HG03139 (cell line): ENCODE measurements around the gene PMEL.
"Not testable (repeated sequence)": the region's sequence is repeated elsewhere in the genome, so short reads cannot be mapped to it uniquely, and the experiment has no call there.

Experiments
- ATAC-seq: cut with Tn5 transposase; IDR thresholded peaks from one replicate; pipeline ENCODE4 v1.9.1; 2021; ENCODE audit not compliant: unreplicated experiment

Gene PMEL

DNA sequence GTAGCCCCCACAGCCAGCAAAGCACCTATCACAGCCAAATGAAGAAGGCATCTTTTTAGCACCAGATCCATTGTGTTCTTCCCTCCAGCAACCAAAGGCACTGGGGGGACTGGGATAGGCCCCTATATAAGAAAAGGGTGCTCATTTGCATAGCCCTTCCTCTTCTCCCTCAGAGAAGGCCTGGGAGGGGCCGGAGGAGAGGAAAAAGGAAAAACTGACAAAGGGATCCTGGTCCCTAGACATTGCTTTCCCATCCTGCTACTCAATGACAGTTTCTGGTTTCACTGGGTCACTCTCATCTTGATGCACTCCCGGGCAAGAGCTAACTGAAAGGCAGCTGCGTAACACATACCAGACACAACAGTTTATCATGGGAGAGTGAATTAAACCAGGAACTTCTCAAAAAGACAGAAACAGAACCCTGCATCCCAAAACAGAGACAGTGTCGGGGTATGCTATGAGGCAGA is at the start of gene PMEL:
Gene PMEL (minus strand): TSS at position 102 of the 467 bp plus-strand sequence. CDS start 31 bp downstream, at position 71.
- no peak for ATAC-seq

DNA sequence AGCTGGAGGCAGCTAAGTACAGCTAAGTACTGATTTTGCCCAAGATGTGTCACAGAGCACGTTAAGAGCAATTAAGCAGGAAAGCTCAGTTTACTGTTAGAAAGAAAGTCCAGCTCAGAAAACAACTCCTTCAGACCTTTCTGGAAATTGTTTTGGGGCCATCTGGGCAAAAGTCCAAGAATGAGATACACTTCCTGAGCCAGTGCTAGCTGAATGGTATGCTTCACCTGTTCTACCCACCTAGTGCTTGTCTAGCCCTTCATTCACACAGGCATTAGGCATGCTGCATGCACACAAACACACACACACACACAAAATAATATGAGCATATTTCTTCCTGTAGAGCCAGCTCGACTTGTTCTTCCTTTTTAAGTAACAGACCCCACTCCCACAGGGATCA is 48.4 kb upstream of the PMEL start:
- no peak for ATAC-seq

DNA sequence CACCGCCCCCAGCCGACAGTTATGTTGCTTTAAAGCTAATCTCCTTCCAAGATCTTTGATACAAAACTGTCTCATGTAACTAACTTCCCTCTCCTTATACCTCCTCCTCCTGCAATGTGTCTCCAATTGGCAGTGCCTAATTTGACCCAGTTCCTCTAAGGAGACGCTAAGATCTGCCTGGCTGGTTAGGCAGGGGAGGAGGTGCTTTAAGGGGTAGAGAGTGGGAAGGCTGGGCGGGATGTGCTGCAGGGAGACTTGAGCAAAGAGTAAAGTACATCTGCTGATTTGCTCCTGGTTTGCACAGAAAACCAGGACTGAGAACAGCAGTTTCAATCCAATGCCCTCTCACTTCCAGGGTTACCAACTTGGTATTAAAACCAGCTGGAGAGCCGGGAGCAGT is 47.6 kb upstream of the PMEL start:
- no peak for ATAC-seq

DNA sequence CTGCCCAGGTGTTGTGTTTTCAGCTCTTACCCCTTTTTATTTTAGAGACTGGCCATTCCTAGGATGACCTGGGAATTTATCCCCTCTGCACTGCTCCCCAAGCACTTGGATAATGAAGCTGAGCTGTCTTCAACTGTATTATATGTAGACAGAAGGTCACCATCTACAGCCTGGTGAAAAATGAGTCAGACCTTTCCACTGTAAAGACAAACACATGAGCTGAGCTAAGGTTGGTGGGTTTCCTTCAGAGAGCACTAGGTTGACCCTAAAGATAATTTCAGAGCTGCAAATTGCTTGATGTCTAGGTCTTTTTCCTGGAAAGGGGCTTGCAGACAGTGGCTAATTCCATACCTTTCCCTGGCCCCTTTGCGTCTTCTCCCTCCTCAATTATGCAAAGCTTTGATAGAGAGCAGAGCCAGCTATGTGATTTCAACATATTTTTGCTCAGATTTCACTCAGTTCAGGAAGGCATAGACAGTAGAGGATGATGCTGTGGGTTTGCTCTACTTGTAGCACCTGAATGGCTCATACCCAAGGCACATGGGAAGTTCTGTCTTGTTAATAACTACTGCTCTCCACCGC is 45.8 kb upstream of the PMEL start:
- no peak for ATAC-seq

DNA sequence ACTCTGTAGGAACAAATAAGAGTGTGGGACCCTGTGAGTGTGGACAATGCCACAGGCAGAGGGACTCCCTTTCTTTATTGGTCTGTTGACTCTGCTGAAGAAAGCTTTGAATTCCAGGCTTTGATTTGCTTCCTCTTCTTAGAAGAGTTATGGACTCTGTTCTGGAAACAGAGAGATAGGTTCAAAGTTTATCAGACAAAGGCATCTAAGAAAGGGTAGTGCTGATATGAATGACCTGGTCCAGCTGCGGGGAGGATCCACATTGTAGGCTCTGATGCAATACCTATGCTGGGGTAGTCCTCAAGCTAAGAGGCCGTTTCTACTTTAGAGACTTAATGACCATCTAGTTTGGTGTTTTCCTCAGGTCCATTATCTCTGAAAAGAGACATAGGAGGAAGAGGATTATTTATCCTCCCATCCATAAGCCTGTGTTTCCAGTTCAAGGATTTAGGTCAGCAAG is 44.3 kb upstream of the PMEL start:
- ATAC-seq = no peak

DNA sequence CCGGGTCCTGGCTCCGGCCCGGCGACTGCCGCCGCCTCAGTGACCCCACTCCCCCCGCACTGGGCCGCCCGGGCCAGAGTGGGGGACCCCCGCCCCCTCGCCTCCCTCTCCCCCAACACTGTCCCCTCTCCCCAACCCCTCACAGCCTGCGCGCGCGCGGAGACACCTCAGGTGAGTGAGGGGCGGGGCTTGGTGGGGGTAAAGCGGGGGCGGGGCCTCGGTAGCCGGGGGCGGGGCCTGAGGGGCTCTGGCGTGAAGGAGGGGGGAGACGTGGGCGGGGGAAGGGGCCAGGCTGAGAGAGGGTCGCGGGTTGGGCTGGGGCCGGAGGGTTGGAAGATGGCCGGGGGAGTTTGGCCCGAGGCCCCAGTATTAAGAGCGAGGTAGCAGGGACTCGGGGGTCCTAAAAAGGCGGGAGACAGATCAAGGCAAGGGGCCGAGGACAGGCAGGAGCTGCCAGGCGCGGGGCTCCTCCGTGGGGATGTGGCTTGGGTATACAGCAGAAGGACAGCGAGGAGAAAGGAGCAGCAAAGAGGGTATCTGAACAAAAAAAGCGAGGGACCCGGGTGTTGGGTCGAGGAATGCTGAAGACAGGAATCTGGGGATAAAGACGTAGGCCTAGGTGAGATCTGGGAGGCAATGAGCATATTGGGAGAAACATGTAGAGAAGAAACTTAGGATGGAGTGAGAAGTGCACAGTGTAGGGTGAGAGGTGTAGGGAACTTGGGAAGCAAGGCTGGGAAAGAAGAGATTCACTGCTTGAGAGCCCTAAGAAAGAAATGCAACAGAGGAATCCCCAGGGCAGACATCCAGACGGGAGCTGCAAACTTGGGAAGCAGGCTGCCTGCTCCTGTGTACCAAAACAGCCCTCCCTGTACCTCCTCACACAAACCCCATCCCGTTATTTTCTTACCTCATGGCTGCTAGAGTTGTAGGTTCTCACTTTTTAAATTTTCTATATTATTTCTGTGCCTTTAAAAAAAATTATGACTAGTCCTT is 42.0 kb upstream of the PMEL start:
- ATAC-seq = peak; percentile 40

DNA sequence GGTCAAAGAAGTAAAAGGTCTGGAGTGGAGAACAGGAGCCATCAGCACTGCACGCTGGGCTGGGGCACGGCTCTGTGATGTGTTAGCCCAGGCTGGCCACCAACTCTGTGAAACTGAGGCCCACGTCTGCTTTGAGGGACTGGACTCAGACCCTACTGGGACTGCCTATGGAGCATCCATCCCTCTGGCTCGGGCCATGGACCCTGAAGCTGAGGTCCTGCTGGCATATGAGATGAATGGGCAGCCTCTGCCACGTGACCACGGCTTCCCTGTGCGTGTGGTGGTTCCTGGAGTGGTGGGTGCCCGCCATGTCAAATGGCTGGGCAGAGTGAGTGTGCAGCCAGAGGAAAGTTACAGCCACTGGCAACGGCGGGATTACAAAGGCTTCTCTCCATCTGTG is 38.4 kb upstream of the PMEL start:
- ATAC-seq = no peak

DNA sequence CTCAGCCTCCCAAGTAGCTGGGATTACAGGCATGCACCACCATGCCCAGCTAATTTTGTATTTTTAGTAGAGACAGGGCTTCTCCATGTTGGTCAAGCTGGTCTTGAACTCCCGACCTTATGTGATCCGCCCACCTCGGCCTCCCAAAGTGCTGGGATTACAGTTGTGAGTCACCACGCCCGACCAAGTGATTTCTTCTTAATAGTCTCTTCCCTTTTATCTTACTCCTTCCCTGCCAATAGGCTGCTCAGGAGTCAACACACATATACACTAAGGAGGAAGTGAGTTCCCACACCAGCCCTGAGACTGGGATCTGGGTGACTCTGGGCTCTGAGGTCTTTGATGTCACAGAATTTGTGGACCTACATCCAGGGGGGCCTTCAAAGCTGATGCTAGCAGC is 37.5 kb upstream of the PMEL start:
- not testable (repeated sequence) for ATAC-seq

DNA sequence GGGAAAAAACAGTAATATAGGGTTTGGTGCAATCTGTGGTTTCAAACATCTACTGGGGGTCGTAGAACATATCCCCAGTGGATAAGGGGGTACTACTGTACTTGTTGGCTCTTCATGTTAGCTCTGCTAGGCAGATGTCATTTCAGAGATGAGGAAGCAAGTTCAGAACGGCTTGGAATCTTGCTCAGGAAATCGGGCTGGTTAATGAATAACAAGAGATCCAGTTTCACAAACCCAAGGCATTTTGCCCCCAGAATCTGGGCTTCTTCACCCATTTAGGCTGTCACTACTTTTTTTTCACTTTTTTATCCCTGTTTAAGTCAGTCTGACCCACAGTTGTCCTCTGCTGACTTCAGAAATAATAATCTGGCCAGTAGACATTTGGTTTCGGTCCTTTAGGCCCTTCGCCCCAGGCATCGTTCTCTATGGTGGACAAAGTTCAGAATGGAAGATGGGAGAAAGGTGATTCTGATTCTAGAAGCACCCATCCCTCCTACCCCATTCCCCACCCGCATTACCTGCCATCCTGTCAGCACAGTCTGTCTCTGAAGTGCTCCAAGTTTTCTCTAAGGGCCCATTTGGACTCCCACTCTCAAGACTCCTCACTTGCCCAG is 35.8 kb upstream of the PMEL start:
- no peak for ATAC-seq

DNA sequence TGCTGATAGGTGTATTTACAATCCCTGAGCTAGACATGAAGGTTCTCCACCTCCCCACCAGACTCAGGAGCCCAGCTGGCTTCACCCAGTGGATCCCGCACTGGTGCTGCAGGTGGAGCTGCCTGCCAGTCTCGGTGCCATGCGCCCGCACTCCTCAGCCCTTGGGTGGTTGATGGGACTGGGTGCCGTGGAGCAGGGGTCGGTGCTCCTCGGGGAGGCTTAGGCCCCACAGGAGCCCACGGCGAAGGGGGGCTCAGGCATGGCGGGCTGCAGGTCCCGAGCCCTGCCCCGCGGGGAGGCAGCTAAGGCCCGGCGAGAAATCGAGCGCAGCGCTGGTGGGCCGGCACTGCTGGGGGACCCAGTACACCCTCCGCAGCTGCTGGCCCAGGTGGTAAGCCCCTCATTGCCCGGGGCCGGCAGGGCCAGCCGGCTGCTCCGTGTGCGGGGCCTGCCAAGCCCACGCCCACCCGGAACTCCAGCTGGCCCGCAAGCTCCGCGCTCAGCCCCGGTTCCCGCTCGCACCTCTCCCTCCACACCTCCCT is 34.2 kb upstream of the PMEL start:
- not testable (repeated sequence) for ATAC-seq

DNA sequence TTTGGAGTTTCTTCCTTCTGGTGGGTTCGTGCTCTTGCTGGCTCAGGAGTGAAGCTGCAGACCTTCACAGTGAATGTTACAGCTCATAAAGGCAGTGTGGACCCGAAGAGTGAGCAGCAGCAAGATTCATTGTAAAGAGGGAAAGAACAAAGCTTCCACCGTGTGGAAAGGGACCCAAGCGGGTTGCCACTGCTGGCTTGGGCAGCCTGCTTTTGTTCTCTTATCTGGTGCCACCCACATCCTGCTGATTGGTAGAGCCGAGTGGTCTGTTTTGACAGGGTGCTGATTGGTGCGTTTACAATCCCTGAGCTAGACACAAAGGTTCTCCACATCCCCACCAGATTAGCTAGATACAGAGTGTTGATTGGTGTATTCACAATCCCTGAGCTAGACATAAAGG is 33.7 kb upstream of the PMEL start:
- ATAC-seq = not testable (repeated sequence)

DNA sequence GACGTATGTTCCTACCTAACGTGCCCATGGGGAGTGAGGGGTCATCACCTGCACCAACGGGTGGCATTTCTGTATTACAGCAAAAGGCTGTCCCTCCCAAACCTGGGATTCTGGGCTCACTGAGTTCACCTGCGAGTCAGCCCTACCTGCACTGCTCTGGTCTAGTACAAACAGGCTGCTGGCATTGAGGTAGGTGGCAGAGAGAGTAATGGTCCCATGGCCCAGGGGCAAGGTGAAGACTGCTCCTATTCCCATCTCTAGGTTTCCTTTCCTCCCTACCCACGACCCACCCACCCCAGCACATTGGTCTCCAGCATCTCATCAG is 31.7 kb upstream of the PMEL start:
- no peak for ATAC-seq

DNA sequence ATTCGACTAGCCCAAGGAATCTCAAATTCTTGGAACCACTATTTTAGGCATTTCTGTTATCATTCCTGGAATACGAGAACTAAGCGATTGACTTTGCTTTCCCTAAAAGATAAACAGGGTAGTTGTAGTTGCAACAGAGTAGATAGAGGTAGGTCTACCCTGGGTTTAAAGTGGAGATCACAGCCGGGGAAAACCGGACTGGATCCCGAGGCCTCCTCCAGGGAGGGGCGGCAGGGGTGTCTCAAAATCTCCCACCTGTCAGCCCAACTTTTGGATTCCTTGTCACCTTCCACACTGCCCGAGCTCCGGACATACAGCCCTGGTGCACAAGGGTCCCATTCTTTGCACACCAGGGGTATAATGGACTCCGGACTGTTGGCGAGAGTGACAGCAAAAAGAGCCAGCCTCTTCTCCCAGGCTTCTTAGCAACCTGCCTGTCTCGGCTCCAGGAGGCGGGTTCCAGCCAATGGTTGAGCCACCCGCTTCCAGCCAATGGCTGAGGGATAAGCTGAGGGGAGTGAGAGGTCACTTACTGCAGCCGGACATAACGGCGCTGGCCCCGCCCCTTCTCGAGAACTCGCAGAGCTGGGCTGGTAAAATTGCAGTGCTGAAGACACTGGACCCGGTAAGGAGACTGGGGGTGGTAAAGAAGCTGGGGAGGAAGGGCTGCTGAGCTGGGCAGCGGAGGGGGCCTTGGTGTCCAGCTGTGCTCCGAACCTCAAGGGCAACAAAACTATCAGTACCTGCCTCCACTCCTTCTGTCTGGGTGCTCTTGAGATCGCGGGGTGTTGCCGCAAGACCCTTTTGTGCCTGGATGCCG is 31.1 kb upstream of the PMEL start, which contains the start of gene SUOX:
Gene SUOX (plus strand): TSS at position 562 of the 820 bp plus-strand sequence. CDS start 4,946 bp downstream, outside the sequence.
- ATAC-seq = peak; percentile 95

DNA sequence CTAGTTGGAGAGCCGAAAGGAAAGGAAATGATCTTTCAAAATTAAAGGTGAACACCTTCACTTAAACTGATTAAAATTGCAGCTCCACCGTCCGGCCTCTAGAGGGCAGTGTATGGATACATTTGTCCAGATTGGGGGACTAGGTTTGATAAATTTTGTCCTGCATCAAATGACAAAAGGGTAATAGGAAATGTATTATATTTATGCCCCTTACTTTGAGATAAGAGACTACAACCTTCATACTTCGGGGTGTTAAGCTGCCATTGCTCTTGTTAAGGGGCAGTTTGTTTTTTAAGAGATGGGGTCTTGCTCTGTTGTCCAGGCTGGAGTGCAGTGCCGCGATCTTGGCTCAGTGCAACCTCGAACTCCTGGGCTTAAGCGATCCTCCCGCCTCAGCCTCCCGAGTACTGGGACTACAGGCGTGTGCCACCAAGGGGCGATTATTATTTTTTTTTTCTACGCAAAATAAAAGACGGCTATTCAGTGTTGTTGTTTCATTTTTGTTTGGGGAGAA is 30.4 kb upstream of the PMEL start:
- ATAC-seq = no peak

DNA sequence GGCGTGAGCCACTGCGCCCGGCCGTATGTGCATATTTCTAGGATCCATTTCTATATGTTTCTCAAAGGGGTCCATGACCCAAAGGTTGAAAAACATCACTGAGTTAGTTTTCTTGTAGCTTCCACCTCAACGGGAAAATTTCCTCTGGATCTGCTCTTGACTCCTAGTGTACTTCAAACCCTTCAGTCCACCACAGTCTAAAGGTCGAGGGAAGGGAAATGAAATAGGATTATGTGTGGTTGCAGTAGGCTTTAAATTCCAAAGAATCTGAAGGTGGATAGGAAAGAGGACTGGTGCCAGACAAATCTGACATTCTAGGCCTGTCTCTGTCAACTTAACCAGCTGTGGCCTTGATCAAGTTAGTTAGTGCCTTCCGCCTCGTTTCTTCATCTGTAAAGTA is 29.5 kb upstream of the PMEL start:
- no peak for ATAC-seq

DNA sequence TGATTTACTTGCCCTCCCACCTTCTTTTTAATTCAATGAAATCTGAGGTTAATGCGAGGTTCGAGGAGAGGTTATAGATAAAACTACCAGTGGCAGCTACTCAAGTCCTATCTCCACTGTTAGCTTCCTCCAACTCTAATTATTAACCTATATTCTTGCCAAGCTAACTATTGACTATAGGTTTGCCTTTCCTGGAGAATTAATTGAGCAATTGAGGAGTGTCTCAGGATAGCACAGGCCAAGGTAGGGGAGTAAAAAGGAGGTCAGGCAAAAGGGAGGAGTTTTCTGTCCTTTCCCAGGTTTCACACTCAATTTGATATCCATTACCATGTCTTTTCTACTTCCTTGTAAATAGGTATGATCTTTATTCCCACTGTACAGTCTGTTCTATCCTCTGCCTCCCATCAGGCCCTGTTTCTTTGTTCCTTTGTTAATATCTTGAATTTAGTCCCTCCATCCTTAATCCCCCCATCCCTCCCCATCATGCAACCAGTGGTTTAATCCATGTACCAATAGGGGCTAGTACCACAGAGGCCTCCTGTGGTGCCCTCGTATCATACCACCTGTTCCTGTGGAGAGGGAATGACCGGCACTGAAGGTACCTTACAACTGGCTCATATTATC is 27.5 kb upstream of the PMEL start:
- ATAC-seq = no peak

DNA sequence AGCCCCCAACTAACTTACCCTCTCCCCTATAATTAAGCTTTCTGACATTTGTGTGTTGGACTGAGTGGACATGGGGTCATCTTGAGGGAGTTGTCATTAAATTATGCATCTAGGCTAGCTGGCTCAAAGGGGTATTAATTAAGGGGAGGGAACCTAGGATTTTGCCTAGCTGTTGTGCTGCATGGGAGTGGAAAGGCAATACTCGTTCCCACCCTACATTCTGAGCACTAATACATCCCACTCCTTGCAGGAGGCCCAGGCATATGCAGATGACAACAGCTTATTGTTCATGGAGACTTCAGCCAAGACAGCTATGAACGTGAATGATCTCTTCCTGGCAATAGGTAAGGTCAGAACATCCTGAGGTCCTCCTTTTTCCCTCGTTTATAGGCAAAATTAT is 25.3 kb upstream of the PMEL start:
- no peak for ATAC-seq

DNA sequence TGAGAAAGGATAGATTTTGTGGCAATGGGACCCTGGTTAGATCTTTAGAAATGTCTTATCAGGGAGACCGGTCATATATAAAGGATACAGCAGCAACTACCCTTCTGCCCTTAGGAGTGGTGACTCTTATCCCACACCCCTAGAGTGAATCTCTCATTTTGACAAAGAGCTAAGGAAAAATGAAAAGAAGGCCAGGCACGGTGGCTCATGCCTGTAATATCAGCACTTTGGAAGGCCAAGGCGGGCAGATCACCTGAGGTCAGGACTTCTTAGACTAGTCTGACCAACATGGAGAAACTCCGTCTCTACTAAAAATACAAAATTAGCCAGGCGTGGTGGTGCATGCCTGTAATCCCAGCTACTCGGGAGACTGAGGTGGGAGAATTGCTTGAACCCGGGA is 20.1 kb upstream of the PMEL start:
- not testable (repeated sequence) for ATAC-seq

DNA sequence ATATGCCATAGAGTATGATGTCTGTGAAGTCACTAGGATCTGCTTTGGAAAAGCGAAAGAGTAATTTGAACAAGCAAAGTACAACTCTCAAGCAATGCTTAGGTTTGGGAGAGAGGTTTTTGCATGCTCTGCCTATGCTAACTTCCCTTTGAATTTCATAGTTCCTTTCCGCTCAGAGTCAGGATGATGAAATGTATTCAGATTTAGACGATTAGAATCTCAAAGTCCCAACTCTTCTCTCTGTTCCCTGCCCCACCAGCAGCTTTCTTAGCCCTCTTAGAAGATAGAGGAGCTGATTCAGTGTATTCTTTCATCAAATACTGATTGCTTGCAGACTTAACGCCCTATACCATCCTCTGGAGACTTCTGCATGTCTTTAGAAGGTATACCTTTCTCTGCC is 19.5 kb upstream of the PMEL start:
- no peak for ATAC-seq

DNA sequence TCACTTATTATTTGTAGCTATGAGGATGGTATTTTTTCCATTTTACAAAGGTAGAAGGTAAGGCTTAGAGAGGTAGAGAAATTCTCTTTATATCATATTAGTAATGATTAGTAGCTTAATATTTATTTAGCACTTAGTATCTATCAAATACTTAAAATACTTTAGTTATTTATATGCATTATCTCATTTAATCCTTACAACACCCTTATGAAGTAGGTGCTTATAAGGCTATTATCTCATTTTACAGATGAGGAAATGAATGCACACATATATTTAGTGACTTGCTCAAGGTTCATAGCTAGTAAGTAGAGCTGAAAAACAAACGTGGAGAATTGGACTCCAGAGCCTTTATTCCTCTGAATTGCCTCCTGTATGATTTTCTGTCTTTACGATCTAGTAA is 19.0 kb upstream of the PMEL start:
- ATAC-seq = no peak
